SK-N-MC (cell line): ENCODE results near the gene SARDH.

Experiments
- DNase-seq: peaks from one replicate; pipeline ENCODE4 v3.0.0-alpha.2; 2011; ENCODE audit warnings: low read depth, low spot score
- H3K27ac ChIP-seq: fragments of 200-600 bp; sonication (generic); 2 replicates; pipeline ENCODE4 v1.5.1; 2016; ENCODE audit warnings: mixed run types
- H3K36me3 ChIP-seq: fragments of 200-600 bp; sonication (generic); 2 replicates; pipeline ENCODE4 v1.6.1; 2017; ENCODE audit warnings: antibody characterized with exemption, low read length, mixed read lengths; ENCODE audit not compliant: insufficient read depth
- H3K4me3 ChIP-seq: fragments of 200-600 bp; sonication (generic); 2 replicates; pipeline ENCODE4 v1.5.1; 2016
- H3K9ac ChIP-seq: fragments of 200-600 bp; sonication (generic); 2 replicates; pipeline ENCODE4 v1.8.0; 2017; ENCODE audit warnings: mixed run types, mixed read lengths; ENCODE audit not compliant: insufficient read length
- H3K9me3 ChIP-seq: fragments of 200-600 bp; sonication (generic); 2 replicates; pipeline ENCODE4 v1.6.1; 2017; ENCODE audit warnings: low read depth, mild to moderate bottlenecking, antibody characterized with exemption, low read length, moderate library complexity, mixed read lengths
- EZH2 ChIP-seq: fragments of 200-600 bp; sonication (generic); IDR thresholded peaks from one replicate; pipeline ENCODE4 v1.6.1; 2017; ENCODE audit warnings: antibody characterized with exemption
- FOXP2 ChIP-seq: optimal IDR thresholded peaks from 2 replicates; pipeline ENCODE3; 2011; ENCODE audit warnings: mild to moderate bottlenecking, moderate library complexity; ENCODE audit not compliant: insufficient read depth; ENCODE audit errors: extremely low read length, control extremely low read depth
- POLR2AphosphoS5 ChIP-seq: IDR thresholded peaks from 2 replicates; pipeline ENCODE4 v1.6.1; 2012; ENCODE audit warnings: mild to moderate bottlenecking, low read depth, low read length, borderline replicate concordance

SARDH gene

GRCh38 chr9:133714606-133715294 is 23.4 kb downstream of the SARDH start:
- Histone ChIP-seq H3K4me3 (peak overlapping the region; percentile 64), H3K27ac (peak overlapping the region; percentile 74; the same call in 1 of the 2 replicates), H3K9ac (no peak overlapping the region), H3K36me3 (no peaks in the 10 kb centered on the region), H3K9me3 (no peaks in the 10 kb centered on the region)
- DNase-seq, result no peak
- no peak for TF ChIP-seq EZH2
- no peak for TF ChIP-seq POLR2AphosphoS5
- no peak for TF ChIP-seq FOXP2

GRCh38 chr9:133713960-133714495 is 24.1 kb downstream of the SARDH start:
- Histone ChIP-seq H3K4me3 (no peak overlapping the region), H3K9me3 (no peaks in the 10 kb centered on the region), H3K9ac (no peak overlapping the region), H3K27ac (no peak overlapping the region), H3K36me3 (no peaks in the 10 kb centered on the region)
- DNase-seq, result no peak
- TF ChIP-seq EZH2, result no peak
- no peak for TF ChIP-seq FOXP2
- TF ChIP-seq POLR2AphosphoS5, result no peak

GRCh38 chr9:133713150-133713959 is 24.8 kb downstream of the SARDH start:
- H3K4me3 ChIP-seq, result no peak overlapping the region
- no peaks in the 10 kb centered on the region for H3K36me3 ChIP-seq
- no peak for TF ChIP-seq FOXP2
- no peak for TF ChIP-seq EZH2
- no peak for TF ChIP-seq POLR2AphosphoS5
- no peak overlapping the region for H3K9ac ChIP-seq
- no peak overlapping the region for H3K27ac ChIP-seq
- no peak for DNase-seq
- H3K9me3 ChIP-seq, result no peaks in the 10 kb centered on the region

GRCh38 chr9:133712221-133713100 is 25.7 kb downstream of the SARDH start:
- Histone ChIP-seq H3K9ac (no peak overlapping the region), H3K9me3 (no peaks in the 10 kb centered on the region), H3K36me3 (no peaks in the 10 kb centered on the region), H3K27ac (no peak overlapping the region), H3K4me3 (no peak overlapping the region)
- TF ChIP-seq FOXP2, result no peak
- no peak for TF ChIP-seq POLR2AphosphoS5
- TF ChIP-seq EZH2, result no peak
- DNase-seq, result no peak

GRCh38 chr9:133711428-133712220 is 26.5 kb downstream of the SARDH start:
- TF ChIP-seq POLR2AphosphoS5, result no peak
- TF ChIP-seq EZH2, result no peak
- TF ChIP-seq FOXP2, result no peak
- no peak overlapping the region for H3K27ac ChIP-seq
- no peaks in the 10 kb centered on the region for H3K9me3 ChIP-seq
- H3K4me3 ChIP-seq, result no peak overlapping the region
- H3K9ac ChIP-seq, result no peak overlapping the region
- H3K36me3 ChIP-seq, result no peaks in the 10 kb centered on the region
- no peak for DNase-seq

GRCh38 chr9:133710661-133711427 is 27.3 kb downstream of the SARDH start:
- no peaks in the 10 kb centered on the region for H3K9me3 ChIP-seq
- no peak overlapping the region for H3K4me3 ChIP-seq
- no peak overlapping the region for H3K27ac ChIP-seq
- no peak overlapping the region for H3K9ac ChIP-seq
- TF ChIP-seq FOXP2 (no peak), EZH2 (no peak), POLR2AphosphoS5 (no peak)
- DNase-seq, result no peak
- no peaks in the 10 kb centered on the region for H3K36me3 ChIP-seq

- DNase-seq, result no peak
- H3K9ac ChIP-seq, result no peak overlapping the region
- H3K9me3 ChIP-seq, result no peaks in the 10 kb centered on the region
- no peaks in the 10 kb centered on the region for H3K36me3 ChIP-seq
- H3K27ac ChIP-seq, result no peak overlapping the region
- no peak overlapping the region for H3K4me3 ChIP-seq
- TF ChIP-seq EZH2, result no peak
- no peak for TF ChIP-seq FOXP2
- no peak for TF ChIP-seq POLR2AphosphoS5
Measured at GRCh38 chr9:133709691-133710571, 28.2 kb downstream of the SARDH start.
